Tibial nerve (tissue), 4 donors: ENCODE results near the gene RAET1E. TPM values are rescaled to one million over a fixed set of nuclear protein-coding genes. Genes with fewer than 3 reads are reported as not detected.
"Not testable (repeated sequence)": the region's sequence is repeated elsewhere in the genome, so short reads cannot be mapped to it uniquely, and the experiment has no call there.

Source experiments
- DNase-seq, 2 donors: peaks; one replicate each; pipeline ENCODE4 v3.0.0-alpha.2; 2019; ENCODE audit warnings: low spot score in 2 of 2
- H3K27ac ChIP-seq, 4 donors: fragments of 200-600 bp; sonication (generic) in 3 of 4; one replicate each; pipeline ENCODE4 v1.5.1; 2017 to 2019; ENCODE audit warnings: mild to moderate bottlenecking in 1 of 4
- H3K27me3 ChIP-seq, 2 donors: fragments of 200-600 bp; sonication (generic) in 1 of 2; one replicate each; pipeline versions ENCODE4 v1.5.1 to v1.6.0; 2017 to 2019
- H3K36me3 ChIP-seq, 3 donors: fragments of 200-600 bp; sonication (generic); one replicate each; pipeline ENCODE4 v1.5.1; 2018 to 2019
- H3K4me1 ChIP-seq, 4 donors: fragments of 200-600 bp; sonication (generic) in 3 of 4; one replicate each; pipeline ENCODE4 v1.5.1; 2017 to 2019
- H3K4me3 ChIP-seq, 4 donors: fragments of 200-600 bp; sonication (generic) in 3 of 4; one replicate each; pipeline ENCODE4 v1.5.1; 2017 to 2019; ENCODE audit warnings: mild to moderate bottlenecking in 1 of 4, moderate library complexity in 1 of 4
- H3K9me3 ChIP-seq, 4 donors: fragments of 200-600 bp; sonication (generic) in 3 of 4; one replicate each; pipeline ENCODE4 v1.5.1; 2017 to 2019
- CTCF ChIP-seq, 5 experiments: fragments of 200-600 bp in 3 of 5; fragments of 450-650 bp in 2 of 5; sonication (generic) in 3 of 5; IDR thresholded peaks; one replicate each; pipeline ENCODE4 v1.5.1; 2016 to 2019; ENCODE audit warnings: antibody characterized with exemption in 5 of 5, mild to moderate bottlenecking in 3 of 5, moderate library complexity in 2 of 5
- EP300 ChIP-seq, 2 donors: sonication (generic); formaldehyde crosslinking; IDR thresholded peaks; one replicate each; pipeline ENCODE4 v1.6.1; 2017; ENCODE audit warnings: antibody characterized with exemption in 2 of 2, mild to moderate bottlenecking in 1 of 2
- POLR2A ChIP-seq, 2 donors: fragments of 450-650 bp; IDR thresholded peaks; one replicate each; pipeline ENCODE4 v1.6.1; 2017; ENCODE audit warnings: antibody characterized with exemption in 2 of 2, mild to moderate bottlenecking in 2 of 2, moderate library complexity in 2 of 2
- WGBS, 2 donors: methylation state at CpG; one replicate each; pipeline ENCODE4 v1.1.5; 2018; 5-methylcytosine and 5-hydroxymethylcytosine counted together
- total RNA-seq, 4 donors: library from RNA; depleted of rRNA; stranded (reverse); fragments of >200 nt; gene quantifications; one replicate each; pipeline ENCODE4 v1.1.0, GENCODE V29; 2016

RAET1E gene
- total RNA-seq, 4 donors from 2014 or later, result 0.30 to 1.6 (median 0.44) TPM; not detected in 1

- peak; percentile 54 to 87 for DNase-seq
- Histone ChIP-seq H3K27me3 (peaks cover 6 to 96% of the 10 kb centered on the region in 2 donors), H3K27ac (no peak overlapping the region), H3K4me3 (no peak overlapping the region), H3K9me3 (no peaks in the 10 kb centered on the region), H3K4me1 (peaks cover 0 to 13% (median 10%) of the 10 kb centered on the region in 4 donors), H3K36me3 (no peaks in the 10 kb centered on the region)
- WGBS, 2 donors, result 41 to 44% methylated on average over 11 of the region's 11 CpGs
- TF ChIP-seq EP300 (IDR thresholded peaks at IDR 0.05), result no peak
- TF ChIP-seq CTCF (IDR thresholded peaks at IDR 0.05), result peak; percentile 73 to 82 (median 80)
Observed at GRCh38 chr6:149934249-149935156, 36.6 kb upstream of the RAET1E start.

GRCh38 chr6:149933461-149933860 is 35.5 kb upstream of the RAET1E start:
- no peak overlapping the region for H3K4me3 ChIP-seq
- H3K36me3 ChIP-seq, result no peaks in the 10 kb centered on the region
- H3K27ac ChIP-seq, result no peak overlapping the region
- 35 to 47% methylated on average over 3 of the region's 3 CpGs for WGBS, 2 donors
- H3K4me1 ChIP-seq, result peaks cover 0 to 4% (median 4%) of the 10 kb centered on the region in 4 donors
- DNase-seq, result no peak
- TF ChIP-seq CTCF (IDR thresholded peaks at IDR 0.05) (no peak), EP300 (IDR thresholded peaks at IDR 0.05) (no peak), POLR2A (IDR thresholded peaks at IDR 0.05) (no peak)
- peaks cover 6 to 96% of the 10 kb centered on the region in 2 donors for H3K27me3 ChIP-seq
- H3K9me3 ChIP-seq, result no peaks in the 10 kb centered on the region

GRCh38 chr6:149933036-149933435 is 35.1 kb upstream of the RAET1E start:
- Histone ChIP-seq H3K27me3 (peaks cover 6 to 93% of the 10 kb centered on the region in 2 donors), H3K4me3 (no peak overlapping the region), H3K27ac (no peak overlapping the region), H3K4me1 (peaks cover 0 to under 1% (median 0%) of the 10 kb centered on the region in 4 donors), H3K9me3 (no peaks in the 10 kb centered on the region), H3K36me3 (no peaks in the 10 kb centered on the region)
- 59 to 68% methylated on average over 5 of the region's 5 CpGs for WGBS, 2 donors
- no peak for DNase-seq
- TF ChIP-seq CTCF (IDR thresholded peaks at IDR 0.05) (no peak), EP300 (IDR thresholded peaks at IDR 0.05) (no peak), POLR2A (IDR thresholded peaks at IDR 0.05) (no peak)

- Histone ChIP-seq H3K4me1 (no peaks in the 10 kb centered on the region), H3K27me3 (peaks cover 0 to 81% of the 10 kb centered on the region in 2 donors), H3K27ac (no peak overlapping the region), H3K9me3 (no peaks in the 10 kb centered on the region), H3K4me3 (no peak overlapping the region), H3K36me3 (no peaks in the 10 kb centered on the region)
- whole genome bisulfite sequencing, 2 donors, result 77 to 81% methylated on average over 6 of the region's 6 CpGs
- DNase-seq, result no peak
- TF ChIP-seq CTCF (IDR thresholded peaks at IDR 0.05), result no peak
- TF ChIP-seq POLR2A (IDR thresholded peaks at IDR 0.05), result no peak
- TF ChIP-seq EP300 (IDR thresholded peaks at IDR 0.05), result no peak
Observed at GRCh38 chr6:149931501-149931900, 33.6 kb upstream of the RAET1E start.

GRCh38 chr6:149929422-149929821 is 31.5 kb upstream of the RAET1E start:
- Histone ChIP-seq H3K4me3 (no peak overlapping the region), H3K36me3 (no peaks in the 10 kb centered on the region), H3K9me3 (no peaks in the 10 kb centered on the region), H3K27ac (no peak overlapping the region), H3K27me3 (peaks cover 0 to 77% of the 10 kb centered on the region in 2 donors), H3K4me1 (peaks cover 0 to 16% (median 7%) of the 10 kb centered on the region in 4 donors)
- no peak for DNase-seq
- WGBS, 2 donors, result 7 to 10% methylated on average over 3 of the region's 3 CpGs
- no peak for TF ChIP-seq POLR2A (IDR thresholded peaks at IDR 0.05)
- TF ChIP-seq CTCF (IDR thresholded peaks at IDR 0.05), result no peak
- no peak for TF ChIP-seq EP300 (IDR thresholded peaks at IDR 0.05)

GRCh38 chr6:149927025-149927424 is 29.1 kb upstream of the RAET1E start:
- not testable (repeated sequence) for H3K36me3 ChIP-seq, H3K4me3 ChIP-seq, DNase-seq, H3K27ac ChIP-seq, H3K9me3 ChIP-seq
- WGBS, 2 donors, result 81 to 86% methylated on average over 4 of the region's 4 CpGs
- peaks cover 0 to 81% of the 10 kb centered on the region in 2 donors for H3K27me3 ChIP-seq
- H3K4me1 ChIP-seq, result peaks cover 0 to 32% (median 13%) of the 10 kb centered on the region in 4 donors
